ENCODE measurements around the gene CNKSR2. TPM values are rescaled to one million over a fixed set of nuclear protein-coding genes. Genes with fewer than 3 reads are reported as not detected.

The CNKSR2 gene
- total and polyA plus RNA-seq, 2 experiments from 2014 or later, result 13.9 to 40.9 TPM

- H3K79me2 ChIP-seq (replicated peaks; ENCODE audit: insufficient read depth), result peaks cover 57% of the 10 kb centered on the region
- no peaks in the 10 kb centered on the region for H3K27me3 Mint-ChIP-seq (ENCODE audit: insufficient read depth, low read depth, poor library complexity)
- no peak overlapping the region for H3K4me3 Mint-ChIP-seq
- H3F3A ChIP-seq (replicated peaks; ENCODE audit: low read depth), result no peaks in the 10 kb centered on the region
- no peak overlapping the region for H3K4me3 ChIP-seq
- H3K27me3 ChIP-seq (ENCODE audit: insufficient read depth), result no peaks in the 10 kb centered on the region
- no peaks in the 10 kb centered on the region for H3K9me3 Mint-ChIP-seq
- DNase-seq (ENCODE audit: low spot score) (no peak), ATAC-seq (no peak)
- H3K9me2 ChIP-seq (ENCODE audit: insufficient read depth), result no peaks in the 10 kb centered on the region
- H4K20me1 ChIP-seq (replicated peaks; ENCODE audit: insufficient read depth), result no peaks in the 10 kb centered on the region
- H2AFZ ChIP-seq, result no peak overlapping the region
- H3K36me3 Mint-ChIP-seq (ENCODE audit: low read depth), result no peaks in the 10 kb centered on the region
- H3K27ac Mint-ChIP-seq, result no peak overlapping the region
- H3K36me3 ChIP-seq (ENCODE audit: insufficient read depth), result no peaks in the 10 kb centered on the region
- no peak for TF ChIP-seq ZNF114 (CRISPR knock-in tag; IDR thresholded peaks at IDR 0.05)
- no peak for TF ChIP-seq CREB1 (CRISPR knock-in tag; IDR thresholded peaks at IDR 0.05; ENCODE audit: low read depth)
- H3K4me2 ChIP-seq, result no peak overlapping the region; the same call in 1 of the 2 replicates
- H3K4me1 Mint-ChIP-seq, result peaks cover 14% of the 10 kb centered on the region; the same call in 2 of the 3 replicates
- H3K4me1 ChIP-seq (ENCODE audit: insufficient read depth), result peaks cover 11% of the 10 kb centered on the region
- H3K27ac ChIP-seq (ENCODE audit: low read depth), result no peak overlapping the region
Measured at GRCh38 chrX:21408307-21408706, 34.1 kb downstream of the CNKSR2 start.

- Histone ChIP-seq H3K79me2 (replicated peaks; ENCODE audit: insufficient read depth) (peaks cover 59% of the 10 kb centered on the region), H3F3A (replicated peaks; ENCODE audit: low read depth) (no peaks in the 10 kb centered on the region), H3K4me1 (ENCODE audit: insufficient read depth) (peaks cover 11% of the 10 kb centered on the region), H2AFZ (no peak overlapping the region), H3K4me3 (no peak overlapping the region), H3K36me3 (ENCODE audit: insufficient read depth) (no peaks in the 10 kb centered on the region), H3K4me2 (no peak overlapping the region; the same call in 1 of the 2 replicates), H4K20me1 (replicated peaks; ENCODE audit: insufficient read depth) (no peaks in the 10 kb centered on the region), H3K27ac (ENCODE audit: low read depth) (no peak overlapping the region), H3K27me3 (ENCODE audit: insufficient read depth) (no peaks in the 10 kb centered on the region), H3K9me2 (ENCODE audit: insufficient read depth) (no peaks in the 10 kb centered on the region)
- Mint-ChIP-seq H3K4me1 (peaks cover 14% of the 10 kb centered on the region; the same call in 2 of the 3 replicates), H3K27ac (no peak overlapping the region), H3K27me3 (ENCODE audit: insufficient read depth, low read depth, poor library complexity) (no peaks in the 10 kb centered on the region), H3K36me3 (ENCODE audit: low read depth) (peaks cover 4% of the 10 kb centered on the region; the same call in 2 of the 3 replicates), H3K9me3 (no peaks in the 10 kb centered on the region), H3K4me3 (no peak overlapping the region)
- TF ChIP-seq, protein P1, sequence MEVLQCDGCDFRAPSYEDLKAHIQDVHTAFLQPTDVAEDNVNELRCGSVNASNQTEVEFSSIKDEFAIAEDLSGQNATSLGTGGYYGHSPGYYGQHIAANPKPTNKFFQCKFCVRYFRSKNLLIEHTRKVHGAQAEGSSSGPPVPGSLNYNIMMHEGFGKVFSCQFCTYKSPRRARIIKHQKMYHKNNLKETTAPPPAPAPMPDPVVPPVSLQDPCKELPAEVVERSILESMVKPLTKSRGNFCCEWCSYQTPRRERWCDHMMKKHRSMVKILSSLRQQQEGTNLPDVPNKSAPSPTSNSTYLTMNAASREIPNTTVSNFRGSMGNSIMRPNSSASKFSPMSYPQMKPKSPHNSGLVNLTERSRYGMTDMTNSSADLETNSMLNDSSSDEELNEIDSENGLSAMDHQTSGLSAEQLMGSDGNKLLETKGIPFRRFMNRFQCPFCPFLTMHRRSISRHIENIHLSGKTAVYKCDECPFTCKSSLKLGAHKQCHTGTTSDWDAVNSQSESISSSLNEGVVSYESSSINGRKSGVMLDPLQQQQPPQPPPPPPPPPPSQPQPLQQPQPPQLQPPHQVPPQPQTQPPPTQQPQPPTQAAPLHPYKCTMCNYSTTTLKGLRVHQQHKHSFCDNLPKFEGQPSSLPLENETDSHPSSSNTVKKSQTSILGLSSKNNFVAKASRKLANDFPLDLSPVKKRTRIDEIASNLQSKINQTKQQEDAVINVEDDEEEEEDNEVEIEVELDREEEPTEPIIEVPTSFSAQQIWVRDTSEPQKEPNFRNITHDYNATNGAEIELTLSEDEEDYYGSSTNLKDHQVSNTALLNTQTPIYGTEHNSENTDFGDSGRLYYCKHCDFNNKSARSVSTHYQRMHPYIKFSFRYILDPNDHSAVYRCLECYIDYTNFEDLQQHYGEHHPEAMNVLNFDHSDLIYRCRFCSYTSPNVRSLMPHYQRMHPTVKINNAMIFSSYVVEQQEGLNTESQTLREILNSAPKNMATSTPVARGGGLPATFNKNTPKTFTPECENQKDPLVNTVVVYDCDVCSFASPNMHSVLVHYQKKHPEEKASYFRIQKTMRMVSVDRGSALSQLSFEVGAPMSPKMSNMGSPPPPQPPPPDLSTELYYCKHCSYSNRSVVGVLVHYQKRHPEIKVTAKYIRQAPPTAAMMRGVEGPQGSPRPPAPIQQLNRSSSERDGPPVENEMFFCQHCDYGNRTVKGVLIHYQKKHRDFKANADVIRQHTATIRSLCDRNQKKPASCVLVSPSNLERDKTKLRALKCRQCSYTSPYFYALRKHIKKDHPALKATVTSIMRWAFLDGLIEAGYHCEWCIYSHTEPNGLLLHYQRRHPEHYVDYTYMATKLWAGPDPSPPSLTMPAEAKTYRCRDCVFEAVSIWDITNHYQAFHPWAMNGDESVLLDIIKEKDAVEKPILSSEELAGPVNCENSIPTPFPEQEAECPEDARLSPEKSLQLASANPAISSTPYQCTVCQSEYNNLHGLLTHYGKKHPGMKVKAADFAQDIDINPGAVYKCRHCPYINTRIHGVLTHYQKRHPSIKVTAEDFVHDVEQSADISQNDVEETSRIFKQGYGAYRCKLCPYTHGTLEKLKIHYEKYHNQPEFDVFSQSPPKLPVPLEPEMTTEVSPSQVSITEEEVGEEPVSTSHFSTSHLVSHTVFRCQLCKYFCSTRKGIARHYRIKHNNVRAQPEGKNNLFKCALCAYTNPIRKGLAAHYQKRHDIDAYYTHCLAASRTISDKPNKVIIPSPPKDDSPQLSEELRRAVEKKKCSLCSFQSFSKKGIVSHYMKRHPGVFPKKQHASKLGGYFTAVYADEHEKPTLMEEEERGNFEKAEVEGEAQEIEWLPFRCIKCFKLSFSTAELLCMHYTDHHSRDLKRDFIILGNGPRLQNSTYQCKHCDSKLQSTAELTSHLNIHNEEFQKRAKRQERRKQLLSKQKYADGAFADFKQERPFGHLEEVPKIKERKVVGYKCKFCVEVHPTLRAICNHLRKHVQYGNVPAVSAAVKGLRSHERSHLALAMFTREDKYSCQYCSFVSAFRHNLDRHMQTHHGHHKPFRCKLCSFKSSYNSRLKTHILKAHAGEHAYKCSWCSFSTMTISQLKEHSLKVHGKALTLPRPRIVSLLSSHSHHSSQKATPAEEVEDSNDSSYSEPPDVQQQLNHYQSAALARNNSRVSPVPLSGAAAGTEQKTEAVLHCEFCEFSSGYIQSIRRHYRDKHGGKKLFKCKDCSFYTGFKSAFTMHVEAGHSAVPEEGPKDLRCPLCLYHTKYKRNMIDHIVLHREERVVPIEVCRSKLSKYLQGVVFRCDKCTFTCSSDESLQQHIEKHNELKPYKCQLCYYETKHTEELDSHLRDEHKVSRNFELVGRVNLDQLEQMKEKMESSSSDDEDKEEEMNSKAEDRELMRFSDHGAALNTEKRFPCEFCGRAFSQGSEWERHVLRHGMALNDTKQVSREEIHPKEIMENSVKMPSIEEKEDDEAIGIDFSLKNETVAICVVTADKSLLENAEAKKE (CRISPR knock-in tag; IDR thresholded peaks at IDR 0.05), result no peak
- TF ChIP-seq STAT1 (IDR thresholded peaks at IDR 0.05; ENCODE audit: unreplicated experiment), result no peak
- no peak for TF ChIP-seq ZNF331 (CRISPR knock-in tag; IDR thresholded peaks at IDR 0.05; ENCODE audit: low read depth)
- TF ChIP-seq ZNF114 (CRISPR knock-in tag; IDR thresholded peaks at IDR 0.05), result no peak
- no peak for TF ChIP-seq NANOG (IDR thresholded peaks at IDR 0.05; ENCODE audit: borderline replicate concordance)
- TF ChIP-seq JUNB (IDR thresholded peaks at IDR 0.05; ENCODE audit: unreplicated experiment), result no peak
- TF ChIP-seq, protein P2, sequence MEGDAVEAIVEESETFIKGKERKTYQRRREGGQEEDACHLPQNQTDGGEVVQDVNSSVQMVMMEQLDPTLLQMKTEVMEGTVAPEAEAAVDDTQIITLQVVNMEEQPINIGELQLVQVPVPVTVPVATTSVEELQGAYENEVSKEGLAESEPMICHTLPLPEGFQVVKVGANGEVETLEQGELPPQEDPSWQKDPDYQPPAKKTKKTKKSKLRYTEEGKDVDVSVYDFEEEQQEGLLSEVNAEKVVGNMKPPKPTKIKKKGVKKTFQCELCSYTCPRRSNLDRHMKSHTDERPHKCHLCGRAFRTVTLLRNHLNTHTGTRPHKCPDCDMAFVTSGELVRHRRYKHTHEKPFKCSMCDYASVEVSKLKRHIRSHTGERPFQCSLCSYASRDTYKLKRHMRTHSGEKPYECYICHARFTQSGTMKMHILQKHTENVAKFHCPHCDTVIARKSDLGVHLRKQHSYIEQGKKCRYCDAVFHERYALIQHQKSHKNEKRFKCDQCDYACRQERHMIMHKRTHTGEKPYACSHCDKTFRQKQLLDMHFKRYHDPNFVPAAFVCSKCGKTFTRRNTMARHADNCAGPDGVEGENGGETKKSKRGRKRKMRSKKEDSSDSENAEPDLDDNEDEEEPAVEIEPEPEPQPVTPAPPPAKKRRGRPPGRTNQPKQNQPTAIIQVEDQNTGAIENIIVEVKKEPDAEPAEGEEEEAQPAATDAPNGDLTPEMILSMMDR (conservative IDR thresholded peaks at IDR 0.05; ENCODE audit: low read depth in 2 of 2), result no peak
- DNase-seq (ENCODE audit: low spot score) (no peak), ATAC-seq (no peak)
Measured at GRCh38 chrX:21408788-21409187, 34.6 kb downstream of the CNKSR2 start.
